CD14-positive monocyte (primary cell): Measurements from ENCODE around the gene COL12A1. TPM values are rescaled to one million over a fixed set of nuclear protein-coding genes. Genes with fewer than 3 reads are reported as not detected.

Experiments used
- DNase-seq, 3 donors: peaks; one replicate each; pipeline ENCODE4 v3.0.0-alpha.2; 2011 to 2022
- H2AFZ ChIP-seq: 2 replicates; pipeline ENCODE4 v1.6.0; 2012; ENCODE audit warnings: mild to moderate bottlenecking, low read depth, low read length, inconsistent platforms; ENCODE audit not compliant: insufficient read depth, poor library complexity, severe bottlenecking
- H3K27ac ChIP-seq, 2 donors: 1 replicate in 1 of 2; 2 replicates in 1 of 2; pipeline ENCODE4 v1.5.1; 2012 to 2013; ENCODE audit warnings: low read length in 2 of 2, control low read depth in 1 of 2, inconsistent platforms in 1 of 2, low read depth in 1 of 2, mild to moderate bottlenecking in 1 of 2
- H3K27me3 ChIP-seq, 2 donors: one replicate each; pipeline versions ENCODE4 v1.6.0 to v1.6.1; 2011 to 2013; ENCODE audit warnings: low read length in 2 of 2; ENCODE audit not compliant: control insufficient read depth in 2 of 2, insufficient read depth in 2 of 2
- H3K36me3 ChIP-seq, 2 donors: replicated peaks in 1 of 2; 1 replicate in 1 of 2; 2 replicates in 1 of 2; pipeline versions ENCODE4 v1.5.1 to v1.6.1; 2012 to 2013; ENCODE audit warnings: low read length in 2 of 2, control low read depth in 1 of 2, inconsistent platforms in 1 of 2, mild to moderate bottlenecking in 1 of 2; ENCODE audit not compliant: insufficient read depth in 2 of 2, control insufficient read depth in 1 of 2
- H3K4me1 ChIP-seq, 2 donors: 1 replicate in 1 of 2; 2 replicates in 1 of 2; pipeline versions ENCODE4 v1.5.1 to v1.6.1; 2012 to 2013; ENCODE audit warnings: low read length in 2 of 2, control low read depth in 1 of 2, inconsistent platforms in 1 of 2, mild to moderate bottlenecking in 1 of 2, moderate library complexity in 1 of 2; ENCODE audit not compliant: insufficient read depth in 2 of 2, control insufficient read depth in 1 of 2
- H3K4me2 ChIP-seq: replicated peaks from 2 replicates; pipeline ENCODE3; 2012; ENCODE audit warnings: low read length, moderate library complexity, mild to moderate bottlenecking; ENCODE audit not compliant: poor library complexity, severe bottlenecking; ENCODE audit errors: extremely low read depth
- H3K4me3 ChIP-seq, 3 experiments: fragments of 200-600 bp in 1 of 3; sonication (generic) in 1 of 3; replicated peaks in 1 of 3; 1 replicate in 2 of 3; 2 replicates in 1 of 3; pipeline ENCODE4 v1.5.1; 2011 to 2013; ENCODE audit warnings: low read length in 3 of 3, mild to moderate bottlenecking in 3 of 3, control low read depth in 2 of 3, low read depth in 2 of 3, inconsistent platforms in 1 of 3, moderate library complexity in 1 of 3
- H3K79me2 ChIP-seq: 2 replicates; pipeline ENCODE4 v1.6.0; 2012; ENCODE audit warnings: mild to moderate bottlenecking, control low read depth, inconsistent platforms, low read length, moderate library complexity; ENCODE audit not compliant: insufficient read depth
- H3K9ac ChIP-seq: 2 replicates; pipeline ENCODE4 v1.6.0; 2017; ENCODE audit warnings: low read length, mild to moderate bottlenecking; ENCODE audit not compliant: insufficient read depth, poor library complexity, severe bottlenecking
- H3K9me3 ChIP-seq, 2 donors: replicated peaks in 1 of 2; 1 replicate in 1 of 2; 2 replicates in 1 of 2; pipeline versions ENCODE4 v1.5.1 to v1.6.1; 2012 to 2013; ENCODE audit warnings: low read length in 2 of 2, control low read depth in 1 of 2; ENCODE audit not compliant: control insufficient read depth in 1 of 2, insufficient read depth in 1 of 2
- H4K20me1 ChIP-seq: 2 replicates; pipeline ENCODE4 v1.6.0; 2012; ENCODE audit warnings: mild to moderate bottlenecking, low read length, control low read depth, moderate library complexity; ENCODE audit not compliant: insufficient read depth
- H3K27ac Mint-ChIP-seq, 7 donors: one replicate each; pipeline ENCODE4 v1.8.0; 2020; ENCODE audit warnings: mild to moderate bottlenecking in 7 of 7, mixed read lengths in 7 of 7, moderate library complexity in 6 of 7, inconsistent platforms in 2 of 7
- H3K27me3 Mint-ChIP-seq, 3 donors: one replicate each; pipeline ENCODE4 v1.8.0; 2021 to 2022; ENCODE audit warnings: low read depth in 3 of 3, mild to moderate bottlenecking in 3 of 3, mixed read lengths in 3 of 3, moderate library complexity in 3 of 3, inconsistent platforms in 1 of 3
- H3K36me3 Mint-ChIP-seq, 2 donors: one replicate each; pipeline ENCODE4 v1.8.0; 2020; ENCODE audit warnings: mixed read lengths in 2 of 2, inconsistent platforms in 1 of 2, mild to moderate bottlenecking in 1 of 2
- H3K4me1 Mint-ChIP-seq: one replicate; pipeline ENCODE4 v1.8.0; 2020; ENCODE audit warnings: mild to moderate bottlenecking, mixed read lengths
- H3K4me3 Mint-ChIP-seq, 2 donors: one replicate each; pipeline ENCODE4 v1.8.0; 2020; ENCODE audit warnings: mild to moderate bottlenecking in 2 of 2, mixed read lengths in 2 of 2, moderate library complexity in 1 of 2
- H3K9me3 Mint-ChIP-seq, 7 donors: one replicate each; pipeline ENCODE4 v1.8.0; 2020 to 2022; ENCODE audit warnings: mixed read lengths in 7 of 7, mild to moderate bottlenecking in 6 of 7, moderate library complexity in 6 of 7, inconsistent platforms in 2 of 7
- CTCF ChIP-seq: fragments of 200-600 bp; IDR thresholded peaks from one replicate; pipeline ENCODE4 v1.8.0; 2022; ENCODE audit warnings: antibody characterized with exemption, mild to moderate bottlenecking
- whole genome bisulfite sequencing: methylation state at CpG from one replicate; pipeline ENCODE4 v1.1.5; 2013; ENCODE audit warnings: missing lambda C conversion rate; ENCODE audit not compliant: insufficient coverage; 5-methylcytosine and 5-hydroxymethylcytosine counted together
- intact Hi-C, 2 donors: fragments of 100-400 bp; cut with micrococcal nuclease; formaldehyde crosslinking; loops; one replicate each; pipeline versions ENCODE4 v1.15.0 to v1.15.1; 2023
- polyA plus RNA-seq, 3 donors: library from polyadenylated mRNA; depleted of rRNA in 1 of 3; unstranded in 2 of 3; stranded (reverse) in 1 of 3; fragments of 300-500 nt in 2 of 3; fragments of >200 nt in 1 of 3; fragmentation: Illumina TruSeq in 2 of 3; gene quantifications; 1 replicate in 2 of 3; 2 replicates in 1 of 3; pipeline ENCODE4 v1.2.3, GENCODE V29; 2012 to 2021

The COL12A1 gene
- polyA plus RNA-seq, 3 donors: not detected

- Mint-ChIP-seq H3K36me3 (no peaks in the 10 kb centered on the region), H3K4me3 (no peak overlapping the region), H3K27me3 (peaks cover 0 to 6% (median 0%) of the 10 kb centered on the region in 3 donors), H3K9me3 (peaks cover 0 to 3% (median 0%) of the 10 kb centered on the region in 7 donors), H3K4me1 (no peaks in the 10 kb centered on the region), H3K27ac (no peak overlapping the region)
- TF ChIP-seq CTCF: no peak
- DNase-seq: no peak
- Histone ChIP-seq H3K4me1 (no peaks in the 10 kb centered on the region), H3K4me3 (no peak overlapping the region), H4K20me1 (no peaks in the 10 kb centered on the region), H3K79me2 (no peaks in the 10 kb centered on the region), H3K27me3 (no peaks in the 10 kb centered on the region), H3K27ac (no peak overlapping the region), H3K4me2 (no peak overlapping the region), H3K36me3 (no peaks in the 10 kb centered on the region), H2AFZ (no peak overlapping the region), H3K9ac (no peak overlapping the region), H3K9me3 (no peaks in the 10 kb centered on the region)
- no CpG with 5 or more reads among the region's 1 CpG for WGBS
- intact Hi-C loops: no loop called here
Measured at GRCh38 chr6:75178757-75179156, 27.1 kb downstream of the COL12A1 start.

- Mint-ChIP-seq H3K36me3 (no peaks in the 10 kb centered on the region), H3K4me3 (no peak overlapping the region), H3K27ac (no peak overlapping the region), H3K9me3 (peaks cover 0 to 2% (median 0%) of the 10 kb centered on the region in 7 donors), H3K4me1 (no peaks in the 10 kb centered on the region), H3K27me3 (peaks cover 0 to 3% (median 3%) of the 10 kb centered on the region in 3 donors)
- Histone ChIP-seq H3K4me1 (no peaks in the 10 kb centered on the region), H4K20me1 (no peaks in the 10 kb centered on the region), H3K79me2 (no peaks in the 10 kb centered on the region), H3K27ac (no peak overlapping the region), H3K9me3 (no peaks in the 10 kb centered on the region), H2AFZ (no peak overlapping the region), H3K9ac (no peak overlapping the region), H3K36me3 (no peaks in the 10 kb centered on the region), H3K4me3 (no peak overlapping the region), H3K4me2 (no peak overlapping the region), H3K27me3 (no peaks in the 10 kb centered on the region)
- DNase-seq: no peak
- no peak for TF ChIP-seq CTCF
- 85% methylated on average over 3 of the region's 3 CpGs for whole genome bisulfite sequencing
- intact Hi-C loops: no loop called here
Measured at GRCh38 chr6:75176076-75176582, 29.7 kb downstream of the COL12A1 start.
